Parathyroid adenoma (tissue), 2 donors: ENCODE results near the gene CYBA.

ENCODE experiments used
- H2AFZ ChIP-seq: fragments of 300-600 bp; sonication (generic); one replicate; pipeline ENCODE4 v1.7.0; 2017; ENCODE audit warnings: antibody characterized with exemption, mild to moderate bottlenecking
- H3K27ac ChIP-seq: fragments of 300-600 bp; sonication (generic); one replicate; pipeline ENCODE4 v1.7.0; 2017
- H3K27me3 ChIP-seq: fragments of 300-600 bp; sonication (generic); one replicate; pipeline ENCODE4 v1.7.0; 2017; ENCODE audit warnings: low read length; ENCODE audit not compliant: control insufficient read depth, insufficient read depth
- H3K36me3 ChIP-seq: fragments of 300-600 bp; sonication (generic); one replicate; pipeline ENCODE4 v1.7.0; 2017; ENCODE audit warnings: low read length; ENCODE audit not compliant: control insufficient read depth, insufficient read depth
- H3K4me1 ChIP-seq: fragments of 300-600 bp; sonication (generic); one replicate; pipeline ENCODE4 v1.7.0; 2017; ENCODE audit warnings: control low read depth
- H3K4me2 ChIP-seq: fragments of 300-600 bp; sonication (generic); one replicate; pipeline ENCODE4 v1.7.0; 2017; ENCODE audit warnings: low read length
- H3K4me3 ChIP-seq: fragments of 300-600 bp; sonication (generic); one replicate; pipeline ENCODE4 v1.7.0; 2017; ENCODE audit warnings: low read depth, low read length
- H3K79me2 ChIP-seq: fragments of 300-600 bp; sonication (generic); one replicate; pipeline ENCODE4 v1.7.0; 2017; ENCODE audit warnings: control low read depth
- H3K9ac ChIP-seq: fragments of 300-600 bp; sonication (generic); one replicate; pipeline ENCODE4 v1.7.0; 2017; ENCODE audit warnings: mild to moderate bottlenecking
- H3K9me3 ChIP-seq: fragments of 300-600 bp; sonication (generic); one replicate; pipeline ENCODE4 v1.7.0; 2017; ENCODE audit warnings: low read length; ENCODE audit not compliant: control insufficient read depth
- CTCF ChIP-seq: fragments of 300-600 bp; sonication (generic); IDR thresholded peaks from one replicate; pipeline ENCODE4 v1.7.0; 2017; ENCODE audit warnings: antibody characterized with exemption, mild to moderate bottlenecking
- donor health status: primary hyperparathyroidism.

CYBA gene

GRCh38 chr16:88619859-88620815 is 30.7 kb downstream of the CYBA start:
- no peak overlapping the region for H3K4me3 ChIP-seq
- no peak overlapping the region for H3K4me2 ChIP-seq
- no peaks in the 10 kb centered on the region for H3K27me3 ChIP-seq
- H3K27ac ChIP-seq, result no peak overlapping the region
- peaks cover 20% of the 10 kb centered on the region for H3K79me2 ChIP-seq
- no peaks in the 10 kb centered on the region for H3K36me3 ChIP-seq
- no peak for TF ChIP-seq CTCF
- no peak overlapping the region for H2AFZ ChIP-seq
- no peaks in the 10 kb centered on the region for H3K9me3 ChIP-seq
- H3K4me1 ChIP-seq, result no peaks in the 10 kb centered on the region
- H3K9ac ChIP-seq, result no peak overlapping the region

GRCh38 chr16:88618956-88619667 is 31.7 kb downstream of the CYBA start:
- Histone ChIP-seq H3K4me1 (no peaks in the 10 kb centered on the region), H3K9ac (no peak overlapping the region), H2AFZ (no peak overlapping the region), H3K4me2 (no peak overlapping the region), H3K9me3 (no peaks in the 10 kb centered on the region), H3K27me3 (no peaks in the 10 kb centered on the region), H3K27ac (no peak overlapping the region), H3K79me2 (peaks cover 24% of the 10 kb centered on the region), H3K4me3 (no peak overlapping the region), H3K36me3 (no peaks in the 10 kb centered on the region)
- TF ChIP-seq CTCF, result no peak

GRCh38 chr16:88618182-88618955 is 32.5 kb downstream of the CYBA start:
- H3K36me3 ChIP-seq, result no peaks in the 10 kb centered on the region
- no peak overlapping the region for H3K27ac ChIP-seq
- no peak for TF ChIP-seq CTCF
- no peak overlapping the region for H3K4me2 ChIP-seq
- H3K4me1 ChIP-seq, result no peaks in the 10 kb centered on the region
- H3K9ac ChIP-seq, result no peak overlapping the region
- H3K79me2 ChIP-seq, result peaks cover 24% of the 10 kb centered on the region
- H3K9me3 ChIP-seq, result no peaks in the 10 kb centered on the region
- no peak overlapping the region for H3K4me3 ChIP-seq
- no peak overlapping the region for H2AFZ ChIP-seq
- no peaks in the 10 kb centered on the region for H3K27me3 ChIP-seq

- Histone ChIP-seq H3K27me3 (no peaks in the 10 kb centered on the region), H3K9me3 (no peaks in the 10 kb centered on the region), H3K4me1 (no peaks in the 10 kb centered on the region), H3K4me3 (no peak overlapping the region), H3K4me2 (no peak overlapping the region), H2AFZ (no peak overlapping the region), H3K9ac (no peak overlapping the region), H3K36me3 (no peaks in the 10 kb centered on the region), H3K27ac (no peak overlapping the region), H3K79me2 (peaks cover 24% of the 10 kb centered on the region)
- TF ChIP-seq CTCF, result no peak
These were observed 33.4 kb downstream of the CYBA start for GRCh38 chr16:88617268-88618031.
